GM18909 (cell line): Measurements from ENCODE around the gene ORAI3.

Source experiments
- ATAC-seq: cut with Tn5 transposase; IDR thresholded peaks from one replicate; pipeline ENCODE4 v1.9.1; 2021; ENCODE audit warnings: mild to moderate bottlenecking; ENCODE audit not compliant: unreplicated experiment, poor library complexity

The ORAI3 gene

DNA sequence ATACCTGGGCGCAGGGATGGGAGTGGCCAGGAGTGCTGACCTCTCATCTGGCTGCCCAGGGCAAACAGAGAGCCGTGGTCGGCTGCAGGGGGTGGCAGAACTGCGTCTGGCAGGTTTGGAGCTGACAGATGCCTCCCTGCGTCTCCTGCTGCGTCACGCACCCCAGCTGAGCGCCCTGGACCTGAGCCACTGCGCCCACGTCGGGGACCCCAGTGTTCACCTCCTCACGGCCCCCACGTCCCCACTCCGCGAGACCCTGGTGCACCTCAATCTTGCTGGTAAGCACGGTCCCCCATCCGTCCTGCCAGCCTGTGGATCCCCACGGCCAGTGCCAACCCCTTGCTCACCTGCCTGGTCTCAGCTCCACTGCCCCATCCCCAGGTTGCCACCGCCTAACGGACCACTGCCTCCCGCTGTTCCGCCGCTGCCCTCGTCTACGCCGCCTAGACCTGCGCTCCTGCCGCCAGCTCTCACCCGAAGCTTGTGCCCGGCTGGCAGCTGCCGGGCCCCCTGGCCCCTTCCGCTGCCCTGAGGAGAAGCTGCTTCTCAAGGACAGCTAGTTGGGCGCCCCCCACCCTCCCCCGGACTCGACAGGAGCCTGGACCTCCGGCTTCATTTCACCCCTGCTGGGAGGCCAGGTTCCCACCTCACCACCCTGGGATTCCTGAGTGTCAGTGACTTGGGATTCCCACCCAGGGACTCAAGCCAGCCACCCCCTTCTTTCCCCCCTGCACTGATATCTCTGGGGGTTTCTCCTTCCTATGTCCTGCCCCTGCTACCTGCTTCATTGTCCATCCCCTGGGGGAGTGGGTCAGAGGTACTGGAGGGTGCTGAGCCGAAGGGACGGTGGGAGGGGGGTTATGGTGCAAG lies 2.0 kb upstream of the ORAI3 start:
- no peak for ATAC-seq

DNA sequence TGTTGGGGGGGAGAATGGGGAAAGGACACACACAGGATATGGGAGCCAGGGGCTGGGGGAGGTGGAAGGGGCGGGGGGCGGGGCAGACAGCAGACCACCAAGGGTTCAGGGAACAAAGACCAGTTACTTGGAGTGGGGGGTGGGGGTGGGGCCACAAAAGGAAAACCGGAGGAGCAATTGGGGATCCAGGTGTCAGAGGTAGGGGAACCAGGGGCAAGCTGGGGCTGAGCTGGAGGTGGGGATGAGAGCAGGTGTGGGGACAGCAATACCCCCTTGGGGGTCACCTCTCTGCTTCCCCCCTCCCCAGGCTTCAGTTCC lies 1.4 kb upstream of the ORAI3 start:
- no peak for ATAC-seq

DNA sequence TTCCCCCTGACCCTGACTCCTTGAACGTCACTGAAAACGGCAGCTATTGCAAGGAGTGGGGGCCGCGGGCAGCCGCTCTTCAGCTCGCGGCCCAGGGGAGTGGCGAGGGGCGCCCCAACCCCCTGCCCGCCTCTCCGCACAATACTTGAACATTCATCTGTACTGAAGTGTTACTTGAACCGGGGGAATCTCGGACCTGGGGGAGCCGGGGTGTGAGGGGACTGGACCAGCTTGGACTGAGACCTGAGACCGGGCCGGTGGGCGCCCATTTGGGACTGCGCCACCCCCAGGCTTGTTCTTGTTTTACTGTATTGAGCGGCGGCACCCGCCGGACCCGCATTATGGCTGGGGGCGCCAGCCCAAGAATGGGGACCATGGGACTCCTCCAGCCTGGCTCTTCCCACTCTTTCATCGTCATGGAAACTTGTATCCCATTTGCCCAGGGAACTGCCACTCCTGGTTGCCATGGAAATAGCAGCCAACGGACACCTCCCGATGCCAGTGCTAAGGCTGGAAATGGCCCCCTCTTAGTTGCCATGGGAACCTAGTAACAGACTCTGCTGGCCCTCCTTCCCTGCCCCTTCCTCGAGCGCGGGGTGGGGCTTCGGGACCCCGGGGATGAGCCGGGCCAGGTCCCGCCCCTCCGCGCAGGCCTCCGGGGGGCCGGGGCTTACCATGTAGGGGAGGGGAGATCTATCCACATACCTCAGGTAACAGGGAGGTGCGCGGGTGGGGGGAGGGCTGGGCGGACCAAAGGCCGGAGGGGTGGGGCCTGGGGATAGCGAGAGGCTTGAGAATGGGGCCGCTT lies 805 bp upstream of the ORAI3 start:
- peak; percentile 6 for ATAC-seq

DNA sequence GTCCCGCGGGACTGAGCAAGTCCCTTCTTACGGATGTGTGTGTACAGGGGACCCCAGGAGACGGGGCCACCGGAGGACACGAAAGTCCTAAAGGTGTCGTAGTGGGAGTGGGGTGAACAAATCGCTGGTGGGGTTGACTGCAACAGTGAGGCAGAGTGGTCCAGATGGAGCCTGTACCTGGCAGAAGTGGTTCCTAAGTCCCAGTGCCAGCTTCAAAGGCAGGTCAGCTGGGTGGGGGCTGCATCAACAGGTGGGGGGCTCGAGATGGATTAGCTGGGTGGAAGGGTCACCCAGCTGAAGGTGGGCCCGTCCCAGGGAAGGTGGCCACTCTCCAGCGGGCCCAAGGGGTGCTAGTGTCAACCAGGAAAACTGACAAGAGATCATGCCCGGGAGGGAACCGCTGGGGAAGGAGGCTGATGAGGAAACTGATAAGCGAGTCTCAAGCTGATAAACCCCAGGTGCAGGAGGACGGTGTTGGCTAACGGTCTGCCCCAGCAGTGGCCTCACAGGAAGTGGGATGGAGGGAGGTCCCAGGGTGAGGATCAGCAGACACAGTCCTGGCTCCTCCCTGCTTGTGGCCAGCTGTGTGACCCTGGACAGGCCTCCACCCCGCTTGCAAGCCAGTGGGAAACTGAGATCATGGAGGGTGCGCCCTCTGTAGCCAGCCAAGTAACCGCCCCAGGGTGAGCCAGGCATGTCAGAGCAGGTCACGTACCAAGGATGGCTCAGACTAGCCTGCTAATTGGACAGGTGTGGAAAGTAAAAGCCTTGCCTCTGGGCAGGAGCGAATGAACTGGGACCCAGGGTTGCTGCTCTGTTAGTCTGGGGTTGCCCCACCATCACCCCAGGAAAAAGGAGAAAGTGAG lies 1.0 kb downstream of the ORAI3 start:
- peak; percentile 57 for ATAC-seq

DNA sequence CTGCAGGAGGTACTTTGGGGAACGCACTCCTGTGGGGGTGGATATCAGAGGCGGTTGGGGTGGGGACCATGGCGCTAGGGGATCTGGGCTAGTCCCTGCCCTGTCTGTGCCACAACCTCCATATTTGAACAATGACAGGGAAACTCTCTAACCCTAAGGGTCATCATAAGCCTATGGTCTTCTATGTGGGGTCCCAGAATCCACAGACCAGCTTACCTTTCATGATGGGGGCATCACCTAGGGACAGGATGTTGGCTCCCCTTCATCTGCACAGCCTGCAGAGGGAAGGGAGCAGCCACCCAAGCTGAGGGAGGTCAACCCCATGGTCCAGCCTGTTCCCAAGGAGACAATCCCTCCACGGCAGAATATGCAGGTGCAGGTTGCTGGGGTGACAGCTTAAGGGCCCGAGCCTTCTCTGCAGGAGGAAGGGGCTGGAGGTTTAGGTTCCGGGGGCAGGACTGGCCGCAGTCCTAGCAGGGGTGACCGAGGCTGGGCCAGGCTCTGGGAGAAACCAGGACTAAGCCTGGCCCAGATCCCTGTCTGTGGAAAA lies 1.7 kb downstream of the ORAI3 start:
- no peak for ATAC-seq

DNA sequence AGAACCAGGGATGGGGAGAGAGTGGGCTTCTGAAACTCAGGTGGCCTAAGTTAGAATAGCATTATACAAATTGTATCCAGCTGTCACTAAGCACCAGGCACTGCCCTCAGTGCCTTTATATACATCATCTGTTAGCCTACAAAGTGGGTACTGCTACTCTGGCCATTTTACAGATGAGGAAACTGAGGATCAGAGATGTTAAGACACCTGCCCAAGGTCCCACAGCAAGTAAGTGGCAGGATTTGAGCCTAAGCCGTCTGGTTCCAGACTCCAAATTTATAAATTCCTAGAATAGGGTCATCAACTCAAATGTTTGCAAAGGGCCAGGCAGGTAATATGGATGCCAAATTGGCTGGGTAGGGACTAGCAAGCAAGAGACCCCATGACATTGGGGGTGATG lies 2.3 kb downstream of the ORAI3 start:
- no peak for ATAC-seq

DNA sequence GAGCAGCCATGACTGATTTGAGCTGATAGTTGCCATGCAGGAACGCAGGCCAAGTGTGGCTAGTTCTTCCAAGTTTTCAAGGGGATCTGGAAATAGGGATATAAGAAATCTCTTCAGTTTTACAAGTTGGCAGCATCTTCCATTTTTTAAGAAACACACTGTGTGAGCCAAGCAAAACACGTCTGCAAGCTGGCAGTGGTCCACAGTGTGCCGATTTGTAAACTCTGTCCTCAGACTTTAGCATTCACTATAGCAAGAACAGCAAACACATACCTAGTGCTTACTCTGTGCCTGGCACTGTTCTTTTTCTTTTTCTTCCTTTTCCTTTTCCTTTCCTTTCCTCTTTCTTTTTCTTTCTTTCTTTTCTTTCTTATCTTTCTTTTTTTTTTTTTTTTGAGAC lies 2.9 kb downstream of the ORAI3 start:
- ATAC-seq: no peak

DNA sequence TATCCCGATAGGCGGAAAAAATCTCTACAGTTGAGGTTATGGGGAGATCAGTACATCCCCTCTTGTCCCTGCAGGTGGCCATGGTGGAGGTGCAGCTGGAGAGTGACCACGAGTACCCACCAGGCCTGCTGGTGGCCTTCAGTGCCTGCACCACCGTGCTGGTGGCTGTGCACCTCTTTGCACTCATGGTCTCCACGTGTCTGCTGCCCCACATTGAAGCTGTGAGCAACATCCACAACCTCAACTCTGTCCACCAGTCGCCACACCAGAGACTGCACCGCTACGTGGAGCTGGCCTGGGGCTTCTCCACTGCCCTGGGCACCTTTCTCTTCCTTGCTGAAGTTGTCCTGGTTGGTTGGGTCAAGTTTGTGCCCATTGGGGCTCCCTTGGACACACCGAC lies 4.2 kb downstream of the ORAI3 start:
- no peak for ATAC-seq

DNA sequence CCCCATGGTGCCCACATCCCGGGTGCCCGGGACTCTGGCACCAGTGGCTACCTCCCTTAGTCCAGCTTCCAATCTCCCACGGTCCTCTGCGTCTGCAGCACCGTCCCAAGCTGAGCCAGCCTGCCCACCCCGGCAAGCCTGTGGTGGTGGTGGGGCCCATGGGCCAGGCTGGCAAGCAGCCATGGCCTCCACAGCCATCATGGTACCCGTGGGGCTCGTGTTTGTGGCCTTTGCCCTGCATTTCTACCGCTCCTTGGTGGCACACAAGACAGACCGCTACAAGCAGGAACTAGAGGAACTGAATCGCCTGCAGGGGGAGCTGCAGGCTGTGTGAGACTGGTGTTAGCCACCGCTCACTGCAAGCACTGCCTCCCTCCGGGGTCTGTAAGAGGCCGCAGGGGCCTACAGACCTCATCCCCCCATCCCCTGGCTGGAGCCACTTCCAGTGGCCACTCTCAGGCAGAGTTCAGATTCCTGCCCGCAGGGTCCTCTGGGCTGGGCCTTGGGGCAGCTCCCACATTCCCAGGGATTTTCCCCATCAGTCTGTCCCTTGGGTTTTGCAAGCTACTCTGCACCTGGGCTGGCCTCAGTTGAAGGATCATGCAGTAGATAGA lies 4.8 kb downstream of the ORAI3 start:
- no peak for ATAC-seq

DNA sequence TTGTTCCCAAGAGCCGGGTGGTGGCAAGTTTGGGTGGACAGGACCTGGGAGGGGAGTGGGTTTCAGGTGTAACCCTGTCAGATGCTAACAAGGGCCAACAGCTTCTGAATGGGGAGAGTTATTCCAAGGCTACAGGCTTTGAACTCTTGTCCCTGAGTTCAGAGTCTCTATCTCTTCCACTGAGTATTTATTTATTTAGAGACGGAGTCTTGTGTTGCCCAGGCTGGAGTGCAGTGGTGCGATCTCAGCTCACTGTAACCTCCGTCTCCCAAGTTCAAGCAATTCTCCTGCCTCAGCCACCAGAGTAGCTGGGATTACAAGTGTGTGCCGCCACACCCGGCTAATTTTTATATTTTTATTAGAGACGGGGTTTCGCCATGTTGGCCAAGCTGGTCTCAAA lies 6.1 kb downstream of the ORAI3 start:
- no peak for ATAC-seq

DNA sequence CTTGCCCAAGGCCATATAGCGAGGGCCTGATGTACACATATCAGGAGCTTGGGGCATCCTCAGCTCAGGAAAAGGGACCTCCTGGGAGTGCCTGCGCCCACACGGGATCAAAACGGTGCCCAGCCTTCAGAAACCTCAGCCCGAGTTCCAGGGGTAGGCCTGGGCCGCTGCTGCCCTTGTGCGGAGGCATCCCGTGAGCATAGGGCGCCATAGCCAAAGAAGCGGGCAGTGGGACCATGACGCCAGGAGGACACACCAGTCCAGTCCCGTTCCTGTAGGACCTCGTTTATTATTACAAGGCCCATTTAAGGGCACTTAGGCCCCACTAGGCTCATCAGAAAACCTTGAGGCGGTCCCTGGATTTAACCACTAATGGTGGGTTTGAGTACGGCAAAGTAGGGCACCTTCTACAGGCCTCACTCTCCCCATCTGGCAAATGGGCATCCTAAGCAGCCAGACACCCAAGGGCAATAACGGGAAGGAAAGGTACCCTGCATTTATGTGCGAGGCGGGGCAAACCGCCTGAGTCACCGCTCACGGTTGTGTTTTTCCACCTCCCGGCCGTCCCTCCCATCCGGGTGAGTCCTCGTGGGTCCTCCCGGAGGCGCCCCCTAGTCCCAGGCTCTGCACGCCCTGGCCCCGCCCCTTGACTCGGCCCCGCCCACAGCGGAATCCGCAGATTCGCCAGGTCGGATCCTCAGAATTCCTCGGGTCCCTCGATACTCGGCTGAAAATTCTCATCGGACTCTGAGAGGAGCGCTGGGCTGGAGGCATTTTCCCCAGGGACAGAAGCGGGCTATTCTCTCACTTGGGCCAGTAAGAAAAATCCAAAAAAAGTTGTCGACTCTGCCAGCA lies 8.0 kb downstream of the ORAI3 start:
- ATAC-seq: peak; percentile 44

DNA sequence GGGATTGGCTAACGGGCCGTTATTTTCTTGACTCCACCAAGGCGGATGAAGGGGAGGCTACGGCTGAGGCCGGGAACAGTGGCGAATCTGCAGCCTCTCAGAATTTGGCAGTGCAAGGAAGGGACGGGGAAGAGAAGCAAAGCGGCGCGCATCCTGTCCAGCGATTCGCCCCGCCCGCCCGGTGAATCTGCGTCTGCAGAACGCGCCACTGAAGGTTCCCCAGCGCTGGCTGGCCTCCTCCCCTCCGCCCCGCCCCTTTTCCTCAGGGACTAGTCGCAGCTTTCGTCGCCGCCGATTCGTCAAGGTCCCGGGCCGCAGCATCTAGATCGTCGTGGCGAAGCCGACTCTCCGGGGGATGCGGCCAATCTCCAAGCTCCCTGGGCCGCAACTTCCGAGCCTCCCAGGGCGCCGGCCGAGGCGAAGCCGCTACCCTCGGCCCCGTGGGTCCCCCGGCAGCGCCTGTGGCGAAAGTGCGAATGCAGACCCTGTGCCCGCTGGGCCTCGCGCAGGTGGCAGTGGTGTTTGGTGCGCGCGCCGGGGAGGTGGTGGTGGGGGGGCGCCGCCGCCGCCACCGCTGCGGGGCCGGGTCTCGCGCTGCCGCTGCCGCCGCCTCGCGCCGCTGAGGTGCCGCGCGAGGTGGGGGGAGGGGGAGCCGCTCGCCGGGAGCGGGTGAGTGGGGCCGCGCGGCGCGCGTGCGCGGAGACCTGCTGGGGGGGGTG lies 8.7 kb downstream of the ORAI3 start, which contains the start of gene SETD1A:
SETD1A (plus strand) TSS at position 299 of the 719 bp plus-strand sequence. CDS start 978 bp downstream, outside the sequence.
- peak; percentile 77 for ATAC-seq

DNA sequence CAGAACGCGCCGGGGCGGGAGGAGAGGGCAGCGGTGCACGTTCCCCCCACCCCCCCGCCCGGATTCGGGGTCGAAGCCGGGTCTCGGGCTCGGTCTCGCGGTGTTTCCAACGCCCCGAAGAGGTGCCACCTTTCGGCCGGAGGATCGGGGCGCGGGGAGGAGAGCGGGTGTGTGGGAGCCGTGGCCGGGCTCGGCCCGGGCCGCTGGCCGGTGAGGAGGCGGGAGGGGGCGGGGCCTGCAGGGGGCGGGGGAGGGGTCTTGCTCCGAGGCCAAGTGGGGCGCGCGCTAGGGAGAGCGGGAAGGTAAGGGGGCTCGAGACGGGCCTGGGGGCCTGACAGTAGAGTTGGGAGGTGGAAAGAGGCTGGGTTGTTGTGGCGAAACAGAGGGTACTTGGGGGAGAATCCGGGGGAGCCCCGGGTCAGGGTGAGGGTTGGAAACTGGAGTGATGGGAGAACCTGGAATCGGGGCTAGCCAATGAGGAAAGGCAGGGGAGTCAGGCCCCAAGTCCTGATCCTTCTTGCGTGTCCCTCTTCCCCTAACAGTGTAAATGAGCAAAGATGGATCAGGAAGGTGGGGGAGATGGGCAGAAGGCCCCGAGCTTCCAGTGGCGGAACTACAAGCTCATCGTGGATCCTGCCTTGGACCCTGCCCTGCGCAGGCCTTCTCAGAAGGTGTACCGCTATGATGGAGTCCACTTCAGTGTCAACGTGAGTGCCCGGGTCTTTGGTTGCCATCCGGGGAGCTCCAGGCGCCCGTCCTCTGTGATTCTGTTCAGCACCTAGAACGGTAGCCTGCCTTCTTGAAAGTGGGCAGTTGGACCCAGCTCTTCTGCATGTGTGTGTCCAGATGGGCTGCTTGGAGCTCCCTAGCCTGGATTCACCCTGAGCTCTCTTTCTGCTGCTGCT lies 9.6 kb downstream of the ORAI3 start:
- ATAC-seq: peak; percentile 30

DNA sequence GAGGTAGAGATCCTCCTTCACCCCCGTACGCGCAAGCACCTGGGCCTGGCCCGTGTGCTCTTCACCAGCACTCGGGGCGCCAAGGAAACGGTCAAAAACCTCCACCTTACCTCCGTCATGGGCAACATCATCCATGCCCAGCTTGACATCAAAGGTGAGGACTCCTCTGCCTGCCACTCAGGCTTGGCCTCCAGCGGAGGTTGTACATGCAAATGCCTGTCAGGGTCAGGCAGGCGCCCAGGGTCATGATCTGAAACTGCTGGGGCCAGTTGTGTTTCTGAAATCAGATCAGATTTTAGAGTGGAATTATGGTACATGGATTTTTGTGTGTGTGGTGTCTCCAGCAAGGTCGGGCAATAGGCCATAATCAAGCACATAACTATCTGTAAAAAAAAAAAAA lies 12.5 kb downstream of the ORAI3 start:
- no peak for ATAC-seq

DNA sequence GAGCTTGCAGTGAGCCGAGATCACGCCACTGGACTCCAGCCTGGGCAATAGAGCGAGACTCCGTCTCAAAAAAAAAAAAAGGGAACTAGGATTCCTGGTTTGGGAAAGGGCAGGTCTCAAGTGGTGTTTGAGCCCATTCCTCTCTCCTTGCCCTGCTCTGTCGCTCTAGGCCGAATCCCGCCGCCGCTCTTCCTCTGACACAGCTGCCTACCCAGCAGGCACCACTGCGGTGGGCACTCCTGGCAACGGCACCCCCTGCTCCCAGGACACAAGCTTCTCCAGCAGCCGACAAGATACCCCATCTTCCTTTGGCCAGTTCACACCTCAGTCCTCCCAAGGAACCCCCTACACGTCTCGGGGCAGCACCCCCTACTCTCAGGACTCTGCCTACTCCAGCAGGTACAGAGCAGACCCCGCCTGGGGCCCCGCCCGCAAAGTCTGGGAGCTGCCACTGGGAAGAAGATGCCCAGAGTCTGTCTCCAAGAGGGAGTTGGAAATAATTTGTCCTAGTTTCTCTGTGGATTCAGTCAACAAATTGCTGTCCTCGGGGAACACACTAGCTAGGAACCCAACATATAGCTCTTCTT lies 15.2 kb downstream of the ORAI3 start:
- ATAC-seq: no peak

DNA sequence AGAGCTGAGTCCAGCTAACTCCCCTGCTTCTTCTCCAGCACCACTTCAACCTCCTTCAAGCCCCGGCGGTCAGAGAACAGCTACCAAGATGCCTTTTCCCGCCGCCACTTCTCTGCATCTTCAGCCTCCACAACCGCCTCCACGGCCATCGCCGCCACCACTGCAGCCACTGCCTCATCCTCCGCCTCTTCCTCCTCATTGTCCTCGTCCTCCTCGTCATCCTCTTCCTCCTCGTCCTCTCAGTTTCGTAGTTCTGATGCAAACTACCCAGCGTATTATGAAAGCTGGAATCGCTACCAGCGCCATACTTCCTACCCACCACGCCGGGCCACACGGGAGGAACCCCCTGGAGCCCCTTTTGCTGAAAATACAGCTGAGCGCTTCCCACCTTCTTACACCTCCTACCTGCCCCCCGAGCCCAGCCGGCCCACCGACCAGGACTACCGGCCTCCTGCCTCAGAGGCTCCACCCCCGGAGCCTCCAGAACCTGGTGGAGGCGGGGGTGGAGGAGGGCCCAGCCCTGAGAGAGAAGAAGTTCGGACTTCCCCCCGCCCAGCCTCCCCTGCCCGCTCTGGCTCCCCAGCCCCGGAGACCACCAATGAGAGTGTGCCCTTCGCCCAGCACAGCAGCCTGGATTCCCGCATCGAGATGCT lies 15.8 kb downstream of the ORAI3 start:
- ATAC-seq: no peak

DNA sequence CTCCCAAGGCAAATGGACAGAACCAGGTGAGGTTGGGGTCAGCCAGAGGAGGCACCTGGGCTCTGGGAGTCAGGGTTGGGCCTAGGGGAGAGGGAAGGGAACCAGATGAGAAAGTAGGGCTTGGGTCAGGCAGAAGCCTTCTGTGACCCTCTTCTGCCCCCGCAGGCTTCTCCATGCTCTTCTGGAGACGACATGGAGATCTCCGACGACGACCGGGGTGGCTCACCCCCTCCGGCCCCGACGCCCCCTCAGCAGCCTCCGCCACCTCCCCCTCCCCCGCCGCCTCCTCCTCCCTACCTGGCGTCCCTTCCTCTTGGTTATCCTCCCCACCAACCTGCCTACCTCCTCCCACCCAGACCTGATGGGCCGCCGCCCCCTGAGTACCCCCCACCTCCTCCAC lies 16.6 kb downstream of the ORAI3 start:
- ATAC-seq: no peak
